ENCODE measurements around the gene FXYD6. TPM values are rescaled to one million over a fixed set of nuclear protein-coding genes. Genes with fewer than 3 reads are reported as not detected.
A peak's percentile ranks its signal among the peaks of the same experiment; 100 is the strongest.

FXYD6 gene
- total and polyA plus RNA-seq, 9 of the 15 experiments (the other 6 are each of a cell fraction or from before 2014, with no cell fraction given) = 0.07 to 0.35 TPM; not detected in 7

DNA sequence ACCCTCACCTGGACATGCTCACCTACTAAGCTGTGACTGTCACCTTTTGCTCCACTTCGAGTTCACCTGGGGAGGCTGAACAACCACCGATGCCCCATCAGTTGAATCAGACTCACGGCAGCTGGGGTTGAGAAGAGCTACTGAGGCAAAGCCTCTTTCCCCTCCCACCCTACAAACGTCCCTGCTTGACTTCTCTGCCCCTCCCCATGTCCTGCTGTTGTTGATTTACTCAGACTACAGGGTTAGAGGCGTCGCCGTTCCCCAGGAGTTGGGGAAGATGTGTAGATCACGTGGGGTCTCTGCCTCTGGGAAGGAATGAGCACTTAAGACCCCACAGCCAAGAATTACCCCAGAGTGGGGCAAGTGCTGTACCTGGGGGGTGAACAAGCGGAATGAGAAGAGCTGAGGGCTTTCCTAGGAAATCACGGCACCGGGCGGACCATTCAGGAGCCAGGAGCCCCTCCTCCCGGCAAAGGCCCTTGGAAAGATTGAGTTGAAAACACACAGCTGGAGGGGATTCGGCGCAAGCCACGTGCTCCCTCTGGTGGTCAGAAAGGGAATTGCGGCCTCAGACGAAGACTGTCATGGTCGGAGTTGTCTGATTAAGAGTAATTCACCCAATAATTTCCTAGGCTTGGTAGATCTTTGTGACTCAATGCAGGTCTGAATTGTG, 59.0 kb downstream of the FXYD6 start (continued):
- no peak for TF ChIP-seq MYBL2 (IDR thresholded peaks at IDR 0.05; ENCODE audit: low read depth)
- TF ChIP-seq MYBL2 (CRISPR knock-in tag; IDR thresholded peaks at IDR 0.05; ENCODE audit: borderline replicate concordance) = no peak
- TF ChIP-seq JUN (IDR thresholded peaks at IDR 0.05; ENCODE audit: borderline replicate concordance, low read depth, low read length) = no peak; the same call in 1 of the 2 replicates
- no peak for TF ChIP-seq JUN (CRISPR knock-in tag; IDR thresholded peaks at IDR 0.05; ENCODE audit: borderline replicate concordance)
- TF ChIP-seq ZBTB7A (IDR thresholded peaks at IDR 0.05; ENCODE audit: borderline replicate concordance, control insufficient read depth, low read depth, low read length) = peak; percentile 60; the same call in 1 of the 2 replicates
- no peak for TF ChIP-seq POLR2AphosphoS2 (IDR thresholded peaks at IDR 0.05; ENCODE audit: low read length)
- TF ChIP-seq BCOR (IDR thresholded peaks at IDR 0.05) = no peak
- no peak for TF ChIP-seq SREBF2 (CRISPR knock-in tag; IDR thresholded peaks at IDR 0.05)
- TF ChIP-seq, protein P1, sequence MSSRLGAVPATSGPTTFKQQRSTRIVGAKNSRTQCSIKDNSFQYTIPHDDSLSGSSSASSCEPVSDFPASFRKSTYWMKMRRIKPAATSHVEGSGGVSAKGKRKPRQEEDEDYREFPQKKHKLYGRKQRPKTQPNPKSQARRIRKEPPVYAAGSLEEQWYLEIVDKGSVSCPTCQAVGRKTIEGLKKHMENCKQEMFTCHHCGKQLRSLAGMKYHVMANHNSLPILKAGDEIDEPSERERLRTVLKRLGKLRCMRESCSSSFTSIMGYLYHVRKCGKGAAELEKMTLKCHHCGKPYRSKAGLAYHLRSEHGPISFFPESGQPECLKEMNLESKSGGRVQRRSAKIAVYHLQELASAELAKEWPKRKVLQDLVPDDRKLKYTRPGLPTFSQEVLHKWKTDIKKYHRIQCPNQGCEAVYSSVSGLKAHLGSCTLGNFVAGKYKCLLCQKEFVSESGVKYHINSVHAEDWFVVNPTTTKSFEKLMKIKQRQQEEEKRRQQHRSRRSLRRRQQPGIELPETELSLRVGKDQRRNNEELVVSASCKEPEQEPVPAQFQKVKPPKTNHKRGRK (tag; IDR thresholded peaks at IDR 0.05) = no peak
- TF ChIP-seq YBX1 (IDR thresholded peaks at IDR 0.05) = no peak
- TF ChIP-seq TBL1XR1 (IDR thresholded peaks at IDR 0.05; ENCODE audit: low read length in 2 of 2) = no peak
- no peak for TF ChIP-seq MAZ (CRISPR knock-in tag; conservative IDR thresholded peaks at IDR 0.05 in 1 of 2, IDR thresholded peaks at IDR 0.05 in 1 of 2)
- TF ChIP-seq CGGBP1 (CRISPR knock-in tag; IDR thresholded peaks at IDR 0.05) = no peak
- no peak for TF ChIP-seq ZNF311 (CRISPR knock-in tag; IDR thresholded peaks at IDR 0.05)

Measured in K562 (cell line).